Measurements from ENCODE around the gene MACROD2.

DNA sequence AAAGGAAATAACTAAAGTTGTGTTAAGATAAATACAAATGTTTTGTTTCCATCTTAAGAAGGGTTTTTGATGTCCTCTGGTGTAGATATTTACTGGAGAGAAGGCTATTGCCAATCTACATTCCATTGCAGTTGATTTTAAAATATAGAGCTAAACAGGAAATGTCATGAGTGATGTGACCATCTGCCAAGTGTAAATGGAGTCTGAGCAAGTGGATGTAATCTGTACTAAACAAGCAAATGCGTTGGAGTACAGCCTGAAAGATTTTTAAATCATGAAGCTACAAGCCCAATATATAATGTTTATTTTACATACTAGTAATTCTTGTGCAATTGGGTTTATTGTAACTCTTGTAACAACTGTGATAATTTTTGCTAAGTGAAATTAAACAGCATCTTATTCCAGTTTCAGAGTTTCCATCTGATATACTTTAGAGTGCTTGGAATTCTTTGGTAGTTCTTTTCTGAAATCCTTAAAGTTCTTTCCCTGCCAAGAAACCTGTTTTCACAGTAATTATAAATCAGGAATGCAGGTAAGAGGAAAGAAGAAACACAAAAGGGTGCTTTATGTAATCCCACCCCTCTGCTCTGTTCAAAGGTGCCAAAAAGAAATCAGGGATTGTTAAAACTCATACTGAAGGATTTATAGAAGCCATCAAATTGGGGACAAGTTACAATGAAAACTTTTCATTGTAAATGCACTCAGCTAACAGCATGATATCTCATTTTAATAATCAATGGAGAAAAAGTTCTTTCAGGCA is 389.3 kb downstream of the MACROD2 start:
- TF ChIP-seq, protein P1, sequence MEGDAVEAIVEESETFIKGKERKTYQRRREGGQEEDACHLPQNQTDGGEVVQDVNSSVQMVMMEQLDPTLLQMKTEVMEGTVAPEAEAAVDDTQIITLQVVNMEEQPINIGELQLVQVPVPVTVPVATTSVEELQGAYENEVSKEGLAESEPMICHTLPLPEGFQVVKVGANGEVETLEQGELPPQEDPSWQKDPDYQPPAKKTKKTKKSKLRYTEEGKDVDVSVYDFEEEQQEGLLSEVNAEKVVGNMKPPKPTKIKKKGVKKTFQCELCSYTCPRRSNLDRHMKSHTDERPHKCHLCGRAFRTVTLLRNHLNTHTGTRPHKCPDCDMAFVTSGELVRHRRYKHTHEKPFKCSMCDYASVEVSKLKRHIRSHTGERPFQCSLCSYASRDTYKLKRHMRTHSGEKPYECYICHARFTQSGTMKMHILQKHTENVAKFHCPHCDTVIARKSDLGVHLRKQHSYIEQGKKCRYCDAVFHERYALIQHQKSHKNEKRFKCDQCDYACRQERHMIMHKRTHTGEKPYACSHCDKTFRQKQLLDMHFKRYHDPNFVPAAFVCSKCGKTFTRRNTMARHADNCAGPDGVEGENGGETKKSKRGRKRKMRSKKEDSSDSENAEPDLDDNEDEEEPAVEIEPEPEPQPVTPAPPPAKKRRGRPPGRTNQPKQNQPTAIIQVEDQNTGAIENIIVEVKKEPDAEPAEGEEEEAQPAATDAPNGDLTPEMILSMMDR (IDR thresholded peaks at IDR 0.05) = no peak
- TF ChIP-seq POLR2A (IDR thresholded peaks at IDR 0.05) = no peak
